HepG2 (cell line): ENCODE results near the gene NOTCH2. TPM values are rescaled to one million over a fixed set of nuclear protein-coding genes. Genes with fewer than 3 reads are reported as not detected.

Experiments
- ATAC-seq: fragments of 200-7000 bp; cut with Tn5 transposase; 3 replicates; pipeline ENCODE4 v1.9.1; 2020; ENCODE audit warnings: mild to moderate bottlenecking, moderate library complexity
- BruUV-seq: library from RNA; stranded (reverse); fragments of 400-500 nt; replicated peaks from 2 replicates; lab custom pipeline; 2021; lab: Mats Ljungman, UMichigan
- CTCF ChIA-PET: fragments of 300-600 bp; formaldehyde crosslinking; extraction: SDS; loops from one replicate; lab custom pipeline; 2021; ENCODE audit warnings: low total read pairs, inconsistent platforms, low intra/inter-chr PET ratio; lab: Yijun Ruan, JAX
- POLR2A ChIA-PET: fragments of 350-600 bp; sonication (Branson Sonifier 250); formaldehyde crosslinking; loops from one replicate; lab custom pipeline; 2020; ENCODE audit warnings: antibody characterized with exemption, inconsistent platforms; lab: Yijun Ruan, JAX
- DNase-seq: peaks from one replicate; pipeline ENCODE4 v3.0.0-alpha.2; 2015; ENCODE audit warnings: low spot score
- FAIRE-seq: peaks from 3 replicates; lab custom pipeline; 2011; peaks lifted over from hg19 to GRCh38; lab: Jason Lieb, UNC
- H2AFZ ChIP-seq: one replicate; pipeline ENCODE4 v1.6.1; 2011; ENCODE audit warnings: low read length, inconsistent platforms
- H3K27ac ChIP-seq: fragments of 300-600 bp; 3 replicates; pipeline ENCODE4 v1.8.0; 2011; ENCODE audit warnings: mixed run types, mild to moderate bottlenecking, mixed read lengths, low read length, inconsistent platforms; ENCODE audit not compliant: insufficient read depth; ENCODE audit errors: extremely low read length
- H3K27me3 ChIP-seq, 2 experiments: fragments of 200-600 bp in 1 of 2; 2 replicates in 1 of 2; 3 replicates in 1 of 2; pipeline versions ENCODE4 v1.6.0 to v1.8.0; 2011; ENCODE audit warnings: low read length in 2 of 2, mild to moderate bottlenecking in 2 of 2, moderate library complexity in 2 of 2, inconsistent platforms in 1 of 2; ENCODE audit not compliant: insufficient read depth in 2 of 2, control insufficient read depth in 1 of 2
- H3K36me3 ChIP-seq, 2 experiments: fragments of 200-600 bp in 1 of 2; replicated peaks in 1 of 2; 2 replicates in 1 of 2; 3 replicates in 1 of 2; pipeline versions ENCODE4 v1.5.1 to v1.8.0; 2011; ENCODE audit warnings: low read length in 2 of 2, inconsistent platforms in 1 of 2; ENCODE audit not compliant: insufficient read depth in 2 of 2, control insufficient read depth in 1 of 2
- H3K4me1 ChIP-seq: 2 replicates; pipeline ENCODE4 v1.5.1; 2012; ENCODE audit warnings: low read length, inconsistent platforms; ENCODE audit not compliant: insufficient read depth
- H3K4me2 ChIP-seq: 2 replicates; pipeline ENCODE4 v1.6.0; 2011; ENCODE audit warnings: low read depth, low read length, inconsistent platforms
- H3K4me3 ChIP-seq, 3 experiments: fragments of 200-600 bp in 1 of 3; sonication (generic), shearing (Covaris generic) in 1 of 3; replicated peaks in 1 of 3; 2 replicates each; pipeline ENCODE4 v1.5.1; 2011 to 2016; ENCODE audit warnings: low read length in 3 of 3, inconsistent platforms in 2 of 3, low read depth in 2 of 3, mild to moderate bottlenecking in 2 of 3, control low read depth in 1 of 3, mixed read lengths in 1 of 3; ENCODE audit not compliant: insufficient read depth in 1 of 3
- H3K79me2 ChIP-seq: one replicate; pipeline ENCODE4 v1.6.1; 2011; ENCODE audit warnings: low read length, inconsistent platforms; ENCODE audit not compliant: insufficient read depth
- H3K9ac ChIP-seq: 2 replicates; pipeline ENCODE4 v1.6.0; 2011; ENCODE audit warnings: mild to moderate bottlenecking, low read depth, low read length, inconsistent platforms; ENCODE audit not compliant: insufficient read depth
- H3K9me3 ChIP-seq: 2 replicates; pipeline ENCODE4 v1.5.1; 2012; ENCODE audit warnings: mild to moderate bottlenecking, low read length
- H4K20me1 ChIP-seq: 2 replicates; pipeline ENCODE4 v1.6.0; 2011; ENCODE audit warnings: inconsistent platforms, mild to moderate bottlenecking, low read length, moderate library complexity; ENCODE audit not compliant: insufficient read depth
- BRD4 ChIP-seq: sonication (generic); formaldehyde crosslinking; IDR thresholded peaks from 2 replicates; pipeline ENCODE4 v1.4.0; 2020; ENCODE audit warnings: missing genetic modification reagents
- CCDC6 ChIP-seq: sonication (generic); formaldehyde crosslinking; IDR thresholded peaks from 2 replicates; pipeline ENCODE4 v1.8.1; 2022; ENCODE audit warnings: mild to moderate bottlenecking, missing genetic modification reagents, moderate library complexity
- HOXD1 ChIP-seq: sonication (generic); formaldehyde crosslinking; IDR thresholded peaks from 2 replicates; pipeline ENCODE4 v1.5.0; 2020; ENCODE audit warnings: missing genetic modification reagents
- IKZF1 ChIP-seq: fragments of 450-650 bp; IDR thresholded peaks from 2 replicates; pipeline ENCODE4 v1.7.1; 2016
- NFATC3 ChIP-seq: sonication (generic); formaldehyde crosslinking; IDR thresholded peaks from 2 replicates; pipeline ENCODE4 v1.5.1; 2020; ENCODE audit warnings: mild to moderate bottlenecking, missing genetic modification reagents
- NFKBIZ ChIP-seq: IDR thresholded peaks from 2 replicates; pipeline ENCODE4 v1.6.1; 2018; ENCODE audit warnings: missing genetic modification reagents, missing compliant biosample characterization
- NR3C1 ChIP-seq: sonication (generic); formaldehyde crosslinking; IDR thresholded peaks from 2 replicates; pipeline ENCODE4 v1.4.0; 2020; ENCODE audit warnings: missing genetic modification reagents
- YEATS2 ChIP-seq: sonication (generic); formaldehyde crosslinking; IDR thresholded peaks from 2 replicates; pipeline ENCODE4 v1.4.0; 2020; ENCODE audit warnings: missing genetic modification reagents, borderline replicate concordance
- ZNF136 ChIP-seq: sonication (generic); formaldehyde crosslinking; IDR thresholded peaks from 2 replicates; pipeline ENCODE4 v1.8.1; 2022; ENCODE audit warnings: low read depth, mild to moderate bottlenecking, moderate library complexity, missing genetic modification reagents
- ZNF317 ChIP-seq: sonication (generic); formaldehyde crosslinking; IDR thresholded peaks from 2 replicates; pipeline ENCODE4 v1.5.0; 2020; ENCODE audit warnings: mild to moderate bottlenecking, missing genetic modification reagents
- ZNF343 ChIP-seq: sonication (generic); formaldehyde crosslinking; IDR thresholded peaks from 2 replicates; pipeline ENCODE4 v1.4.0; 2020; ENCODE audit warnings: mild to moderate bottlenecking, missing genetic modification reagents
- ZNF496 ChIP-seq: sonication (generic); formaldehyde crosslinking; IDR thresholded peaks from 2 replicates; pipeline ENCODE4 v1.8.1; 2023; ENCODE audit warnings: mild to moderate bottlenecking, moderate library complexity, missing genetic modification reagents; ENCODE audit not compliant: insufficient replicate concordance
- ZNF556 ChIP-seq: sonication (generic); formaldehyde crosslinking; IDR thresholded peaks from 2 replicates; pipeline ENCODE4 v1.4.0; 2020; ENCODE audit warnings: mild to moderate bottlenecking, missing genetic modification reagents, borderline replicate concordance
- ZNF878 ChIP-seq: sonication (generic); formaldehyde crosslinking; IDR thresholded peaks from 2 replicates; pipeline ENCODE4 v1.8.1; 2023; ENCODE audit warnings: mild to moderate bottlenecking, missing genetic modification reagents, moderate library complexity
- WGBS: methylation state at CpG from one replicate; pipeline ENCODE4 v1.1.6; 2017; ENCODE audit warnings: low lambda C conversion rate; 5-methylcytosine and 5-hydroxymethylcytosine counted together
- in situ Hi-C: cut with HindIII; loops from 2 replicates; pipeline ENCODE4 v1.10.0; 2017; ENCODE audit warnings: low pct_unique_long_range_greater_than_20kb; ENCODE audit not compliant: extremely low pct_ligation_motif_present
- intact Hi-C: fragments of 100-400 bp; cut with micrococcal nuclease; formaldehyde crosslinking; loops from one replicate; pipeline ENCODE4 v1.10.0; 2022; ENCODE audit not compliant: unreplicated experiment
- polyA plus RNA-seq, 8 experiments: library from polyadenylated mRNA; depleted of rRNA in 3 of 8; stranded (reverse) in 7 of 8; unstranded in 1 of 8; fragments of >200 nt; fragmentation: Illumina TruSeq in 4 of 8; extraction: Trizol in 4 of 8; gene quantifications; 2 replicates each; pipeline versions ENCODE4 v1.2.1 to v1.2.3, GENCODE V29; 2011 to 2016; ENCODE audit warnings: low read depth in 4 of 8, missing spikeins in 1 of 8, mixed read lengths in 1 of 8; ENCODE audit not compliant: insufficient read depth in 1 of 8
- total RNA-seq, 5 experiments: library from RNA; depleted of rRNA; stranded (reverse); fragments of >200 nt; fragmentation: Illumina TruSeq; extraction: Trizol; gene quantifications; 2 replicates each; pipeline ENCODE4 v1.2.3, GENCODE V29; 2016; ENCODE audit warnings: low read depth in 1 of 5
- TF ChIP-seq, protein P1 (sequence below): sonication (generic); formaldehyde crosslinking; conservative IDR thresholded peaks from 2 replicates; pipeline ENCODE4 v1.4.0; 2020; ENCODE audit warnings: missing genetic modification reagents
- TF ChIP-seq, protein P2 (sequence below): IDR thresholded peaks from 2 replicates; pipeline ENCODE4 v1.6.1; 2012; ENCODE audit warnings: low read length, improper control_type of control experiment
- TF ChIP-seq, protein P3 (sequence below): sonication (generic); formaldehyde crosslinking; IDR thresholded peaks from 2 replicates; pipeline ENCODE4 v1.4.0; 2020; ENCODE audit warnings: mild to moderate bottlenecking, missing genetic modification reagents
- TF ChIP-seq, protein P4 (sequence below): sonication (generic); formaldehyde crosslinking; IDR thresholded peaks from 2 replicates; pipeline ENCODE4 v1.4.0; 2020; ENCODE audit warnings: missing genetic modification reagents

Gene NOTCH2
- total and polyA plus RNA-seq, 2 of the 13 experiments (the other 11 are each of a cell fraction or from before 2014, with no cell fraction given) = 4.0 to 11.4 TPM

DNA sequence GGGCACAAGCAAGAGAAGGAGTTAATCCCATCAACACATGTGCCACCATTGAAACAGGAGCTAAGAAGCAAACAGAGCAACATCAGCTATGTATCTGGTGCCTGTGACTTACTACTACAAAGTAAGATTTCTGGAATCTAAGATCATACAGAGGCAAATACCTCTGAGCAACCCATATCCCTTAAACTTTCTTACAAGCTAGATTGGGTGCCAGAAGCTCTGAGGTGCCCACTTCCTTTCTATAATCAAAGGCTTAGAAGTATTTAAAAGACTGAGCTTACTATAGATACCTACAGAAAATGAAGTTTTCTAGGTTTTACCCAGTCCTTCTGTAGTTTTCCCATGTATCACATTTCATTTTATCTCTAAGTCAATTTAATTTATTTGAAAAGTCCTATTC lies 128.8 kb downstream of the NOTCH2 start (continued):
- TF ChIP-seq, protein P1, sequence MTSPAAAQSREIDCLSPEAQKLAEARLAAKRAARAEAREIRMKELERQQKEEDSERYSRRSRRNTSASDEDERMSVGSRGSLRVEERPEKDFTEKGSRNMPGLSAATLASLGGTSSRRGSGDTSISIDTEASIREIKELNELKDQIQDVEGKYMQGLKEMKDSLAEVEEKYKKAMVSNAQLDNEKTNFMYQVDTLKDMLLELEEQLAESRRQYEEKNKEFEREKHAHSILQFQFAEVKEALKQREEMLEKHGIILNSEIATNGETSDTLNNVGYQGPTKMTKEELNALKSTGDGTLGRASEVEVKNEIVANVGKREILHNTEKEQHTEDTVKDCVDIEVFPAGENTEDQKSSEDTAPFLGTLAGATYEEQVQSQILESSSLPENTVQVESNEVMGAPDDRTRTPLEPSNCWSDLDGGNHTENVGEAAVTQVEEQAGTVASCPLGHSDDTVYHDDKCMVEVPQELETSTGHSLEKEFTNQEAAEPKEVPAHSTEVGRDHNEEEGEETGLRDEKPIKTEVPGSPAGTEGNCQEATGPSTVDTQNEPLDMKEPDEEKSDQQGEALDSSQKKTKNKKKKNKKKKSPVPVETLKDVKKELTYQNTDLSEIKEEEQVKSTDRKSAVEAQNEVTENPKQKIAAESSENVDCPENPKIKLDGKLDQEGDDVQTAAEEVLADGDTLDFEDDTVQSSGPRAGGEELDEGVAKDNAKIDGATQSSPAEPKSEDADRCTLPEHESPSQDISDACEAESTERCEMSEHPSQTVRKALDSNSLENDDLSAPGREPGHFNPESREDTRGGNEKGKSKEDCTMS (CRISPR knock-in tag) = no peak
- TF ChIP-seq ZNF496 (CRISPR knock-in tag) (no peak), ZNF878 (CRISPR knock-in tag) (no peak), ZNF343 (CRISPR knock-in tag) (no peak), YEATS2 (CRISPR knock-in tag) (no peak), CCDC6 (CRISPR knock-in tag) (no peak), IKZF1 (no peak), NFATC3 (CRISPR knock-in tag) (no peak)

DNA sequence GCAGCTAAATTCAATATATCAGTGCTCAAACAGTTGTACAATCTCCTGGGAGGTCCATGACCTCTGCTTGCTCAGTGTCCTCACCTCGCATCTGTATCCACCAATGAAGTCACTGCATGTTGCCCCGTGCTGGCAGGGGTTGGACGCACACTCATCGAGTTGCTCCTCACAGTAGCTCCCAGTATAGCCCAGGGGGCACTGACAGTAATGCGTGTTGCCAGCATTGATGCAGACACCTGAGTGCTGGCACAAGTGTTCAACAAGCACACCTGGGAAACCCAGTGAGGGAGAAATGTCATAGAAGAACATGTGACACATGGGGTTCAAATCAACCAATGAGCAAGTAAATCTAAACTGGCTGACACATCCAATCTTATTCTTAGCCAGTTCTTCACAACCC lies 132.3 kb downstream of the NOTCH2 start:
- Histone ChIP-seq H3K79me2 (no peaks in the 10 kb centered on the region), H3K4me1 (no peaks in the 10 kb centered on the region), H2AFZ (no peak overlapping the region), H3K4me2 (no peak overlapping the region), H3K9me3 (no peaks in the 10 kb centered on the region), H4K20me1 (no peaks in the 10 kb centered on the region), H3K9ac (no peak overlapping the region), H3K27ac (no peak overlapping the region), H3K4me3 (no peak overlapping the region), H3K36me3 (peaks cover 2 to 26% of the 10 kb centered on the region in 2 experiments; a peak in 4 of 5 replicates), H3K27me3 (no peaks in the 10 kb centered on the region)
- POLR2A ChIA-PET = no interaction called here
- intact Hi-C loops (no loop called here), in situ Hi-C loops (no loop called here)
- CTCF ChIA-PET = no interaction called here
- DNase-seq (no peak), ATAC-seq (no peak), FAIRE-seq (no peak)
- no TSS peak for BruUV-seq
- TF ChIP-seq, protein P2, sequence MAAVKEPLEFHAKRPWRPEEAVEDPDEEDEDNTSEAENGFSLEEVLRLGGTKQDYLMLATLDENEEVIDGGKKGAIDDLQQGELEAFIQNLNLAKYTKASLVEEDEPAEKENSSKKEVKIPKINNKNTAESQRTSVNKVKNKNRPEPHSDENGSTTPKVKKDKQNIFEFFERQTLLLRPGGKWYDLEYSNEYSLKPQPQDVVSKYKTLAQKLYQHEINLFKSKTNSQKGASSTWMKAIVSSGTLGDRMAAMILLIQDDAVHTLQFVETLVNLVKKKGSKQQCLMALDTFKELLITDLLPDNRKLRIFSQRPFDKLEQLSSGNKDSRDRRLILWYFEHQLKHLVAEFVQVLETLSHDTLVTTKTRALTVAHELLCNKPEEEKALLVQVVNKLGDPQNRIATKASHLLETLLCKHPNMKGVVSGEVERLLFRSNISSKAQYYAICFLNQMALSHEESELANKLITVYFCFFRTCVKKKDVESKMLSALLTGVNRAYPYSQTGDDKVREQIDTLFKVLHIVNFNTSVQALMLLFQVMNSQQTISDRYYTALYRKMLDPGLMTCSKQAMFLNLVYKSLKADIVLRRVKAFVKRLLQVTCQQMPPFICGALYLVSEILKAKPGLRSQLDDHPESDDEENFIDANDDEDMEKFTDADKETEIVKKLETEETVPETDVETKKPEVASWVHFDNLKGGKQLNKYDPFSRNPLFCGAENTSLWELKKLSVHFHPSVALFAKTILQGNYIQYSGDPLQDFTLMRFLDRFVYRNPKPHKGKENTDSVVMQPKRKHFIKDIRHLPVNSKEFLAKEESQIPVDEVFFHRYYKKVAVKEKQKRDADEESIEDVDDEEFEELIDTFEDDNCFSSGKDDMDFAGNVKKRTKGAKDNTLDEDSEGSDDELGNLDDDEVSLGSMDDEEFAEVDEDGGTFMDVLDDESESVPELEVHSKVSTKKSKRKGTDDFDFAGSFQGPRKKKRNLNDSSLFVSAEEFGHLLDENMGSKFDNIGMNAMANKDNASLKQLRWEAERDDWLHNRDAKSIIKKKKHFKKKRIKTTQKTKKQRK = no peak
- no peak for TF ChIP-seq HOXD1 (CRISPR knock-in tag)
- TF ChIP-seq ZNF556 = no peak
- no peak for TF ChIP-seq ZNF317 (CRISPR knock-in tag)
- TF ChIP-seq, protein P3, sequence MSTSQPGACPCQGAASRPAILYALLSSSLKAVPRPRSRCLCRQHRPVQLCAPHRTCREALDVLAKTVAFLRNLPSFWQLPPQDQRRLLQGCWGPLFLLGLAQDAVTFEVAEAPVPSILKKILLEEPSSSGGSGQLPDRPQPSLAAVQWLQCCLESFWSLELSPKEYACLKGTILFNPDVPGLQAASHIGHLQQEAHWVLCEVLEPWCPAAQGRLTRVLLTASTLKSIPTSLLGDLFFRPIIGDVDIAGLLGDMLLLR (CRISPR knock-in tag) = no peak
- TF ChIP-seq ZNF136 (CRISPR knock-in tag) = no peak
- TF ChIP-seq NFKBIZ (CRISPR knock-in tag) = no peak
- TF ChIP-seq, protein P4, sequence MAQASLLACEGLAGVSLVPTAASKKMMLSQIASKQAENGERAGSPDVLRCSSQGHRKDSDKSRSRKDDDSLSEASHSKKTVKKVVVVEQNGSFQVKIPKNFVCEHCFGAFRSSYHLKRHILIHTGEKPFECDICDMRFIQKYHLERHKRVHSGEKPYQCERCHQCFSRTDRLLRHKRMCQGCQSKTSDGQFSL (CRISPR knock-in tag) = no peak
- no peak for TF ChIP-seq BRD4 (CRISPR knock-in tag)
- no peak for TF ChIP-seq NR3C1 (CRISPR knock-in tag)
- WGBS = 95% methylated on average over 4 of the region's 5 CpGs
